HEK293 (cell line): ENCODE data around the gene DNAJC5.

ENCODE experiments used
- CTCF ChIA-PET: fragments of 350-600 bp; formaldehyde crosslinking; extraction: SDS; loops from one replicate; lab custom pipeline; 2021; ENCODE audit warnings: antibody characterized with exemption; lab: Yijun Ruan, JAX
- POLR2A ChIA-PET: fragments of 300-600 bp; formaldehyde crosslinking; extraction: SDS; loops from one replicate; lab custom pipeline; 2020; ENCODE audit warnings: antibody characterized with exemption, inconsistent platforms; lab: Yijun Ruan, JAX
- H3K27ac ChIP-seq: fragments of 200-500 bp; sonication (Bioruptor generic); 2 replicates; pipeline ENCODE4 v1.5.1; 2014; ENCODE audit warnings: low read depth, low read length, control low read depth, inconsistent platforms; ENCODE audit errors: extremely low read depth
- H3K36me3 ChIP-seq, 2 experiments: fragments of 200-500 bp in 1 of 2; sonication (Bioruptor generic) in 1 of 2; 1 replicate in 1 of 2; 2 replicates in 1 of 2; pipeline ENCODE4 v1.5.1; 2014 to 2017; ENCODE audit warnings: inconsistent platforms in 2 of 2, low read length in 2 of 2; ENCODE audit not compliant: control insufficient read depth in 2 of 2, insufficient read depth in 1 of 2
- H3K4me1 ChIP-seq: fragments of 200-500 bp; sonication (Bioruptor generic); 2 replicates; pipeline ENCODE4 v1.5.1; 2014; ENCODE audit warnings: mild to moderate bottlenecking, low read length, inconsistent platforms; ENCODE audit not compliant: control insufficient read depth, insufficient read depth
- H3K4me3 ChIP-seq: 2 replicates; pipeline ENCODE4 v1.5.1; 2011; ENCODE audit warnings: low read depth, mild to moderate bottlenecking, control low read depth, low read length, moderate library complexity
- H3K9me3 ChIP-seq: fragments of 200-500 bp; sonication (Bioruptor generic); 2 replicates; pipeline ENCODE4 v1.5.1; 2014; ENCODE audit warnings: low read depth, low read length, inconsistent platforms; ENCODE audit not compliant: control insufficient read depth, insufficient read depth
- GFI1B ChIP-seq: fragments of 450-650 bp; formaldehyde crosslinking; IDR thresholded peaks from 2 replicates; pipeline ENCODE4 v1.5.1; 2016; ENCODE audit warnings: missing biosample characterization, missing genetic modification characterization
- HIC1 ChIP-seq: fragments of 450-650 bp; formaldehyde crosslinking; IDR thresholded peaks from 2 replicates; pipeline ENCODE4 v1.5.1; 2016; ENCODE audit warnings: missing biosample characterization, missing genetic modification characterization
- HOXD13 ChIP-seq: sonication (generic); formaldehyde crosslinking; IDR thresholded peaks from 2 replicates; pipeline ENCODE4 v1.8.0; 2022; ENCODE audit warnings: missing genetic modification reagents, borderline replicate concordance
- INSM2 ChIP-seq: fragments of 450-650 bp; formaldehyde crosslinking; IDR thresholded peaks from 2 replicates; pipeline ENCODE4 v1.5.1; 2016; ENCODE audit warnings: missing biosample characterization, missing genetic modification characterization
- KLF10 ChIP-seq: fragments of 450-650 bp; IDR thresholded peaks from 2 replicates; pipeline ENCODE4 v1.5.1; 2018; ENCODE audit warnings: missing biosample characterization, mild to moderate bottlenecking, missing genetic modification characterization
- OSR2 ChIP-seq: fragments of 450-650 bp; formaldehyde crosslinking; IDR thresholded peaks from 2 replicates; pipeline ENCODE4 v1.5.1; 2016; ENCODE audit warnings: missing biosample characterization, missing genetic modification characterization
- SP2 ChIP-seq: fragments of 450-650 bp; formaldehyde crosslinking; IDR thresholded peaks from 2 replicates; pipeline ENCODE4 v1.5.1; 2016; ENCODE audit warnings: missing biosample characterization, missing genetic modification characterization
- ZBTB10 ChIP-seq: fragments of 450-650 bp; formaldehyde crosslinking; IDR thresholded peaks from 2 replicates; pipeline ENCODE4 v1.5.1; 2016; ENCODE audit warnings: missing biosample characterization, missing genetic modification characterization
- ZBTB17 ChIP-seq: fragments of 450-650 bp; formaldehyde crosslinking; IDR thresholded peaks from 2 replicates; pipeline ENCODE4 v1.5.1; 2016; ENCODE audit warnings: missing biosample characterization, missing genetic modification characterization
- ZBTB26 ChIP-seq: fragments of 450-650 bp; formaldehyde crosslinking; optimal IDR thresholded peaks from 2 replicates; pipeline ENCODE3; 2016; ENCODE audit warnings: missing biosample characterization, mild to moderate bottlenecking, missing genetic modification characterization
- ZBTB48 ChIP-seq: fragments of 450-650 bp; formaldehyde crosslinking; IDR thresholded peaks from 2 replicates; pipeline ENCODE4 v1.5.1; 2016; ENCODE audit warnings: missing biosample characterization, missing genetic modification characterization
- ZFP3 ChIP-seq: fragments of 450-650 bp; formaldehyde crosslinking; IDR thresholded peaks from 2 replicates; pipeline ENCODE4 v1.5.1; 2016; ENCODE audit warnings: low read depth, missing biosample characterization, missing genetic modification characterization
- ZIC2 ChIP-seq: fragments of 450-650 bp; formaldehyde crosslinking; IDR thresholded peaks from 2 replicates; pipeline ENCODE4 v1.5.1; 2016; ENCODE audit warnings: missing biosample characterization, missing genetic modification characterization
- ZNF138 ChIP-seq: fragments of 450-650 bp; formaldehyde crosslinking; IDR thresholded peaks from 2 replicates; pipeline ENCODE4 v1.5.1; 2016; ENCODE audit warnings: missing biosample characterization, missing genetic modification characterization, borderline replicate concordance
- ZNF146 ChIP-seq: fragments of 450-650 bp; formaldehyde crosslinking; IDR thresholded peaks from 2 replicates; pipeline ENCODE4 v1.5.1; 2016; ENCODE audit warnings: missing biosample characterization, missing genetic modification characterization
- ZNF155 ChIP-seq: fragments of 450-650 bp; formaldehyde crosslinking; IDR thresholded peaks from 2 replicates; pipeline ENCODE4 v1.5.1; 2016; ENCODE audit warnings: missing biosample characterization, missing genetic modification characterization
- ZNF223 ChIP-seq: fragments of 450-650 bp; formaldehyde crosslinking; IDR thresholded peaks from 2 replicates; pipeline ENCODE4 v1.5.1; 2016; ENCODE audit warnings: missing biosample characterization, missing genetic modification characterization
- ZNF423 ChIP-seq: fragments of 450-650 bp; formaldehyde crosslinking; IDR thresholded peaks from 2 replicates; pipeline ENCODE4 v1.5.1; 2016; ENCODE audit warnings: missing biosample characterization, missing genetic modification characterization
- ZNF473 ChIP-seq: fragments of 450-650 bp; formaldehyde crosslinking; IDR thresholded peaks from 2 replicates; pipeline ENCODE4 v1.5.1; 2017; ENCODE audit warnings: missing biosample characterization, missing genetic modification characterization
- ZNF548 ChIP-seq: fragments of 450-650 bp; formaldehyde crosslinking; IDR thresholded peaks from 2 replicates; pipeline ENCODE4 v1.5.1; 2016; ENCODE audit warnings: missing biosample characterization, missing genetic modification characterization
- ZNF600 ChIP-seq: fragments of 450-650 bp; formaldehyde crosslinking; IDR thresholded peaks from 2 replicates; pipeline ENCODE4 v1.5.1; 2016; ENCODE audit warnings: missing biosample characterization, missing genetic modification characterization
- ZNF610 ChIP-seq: fragments of 450-650 bp; formaldehyde crosslinking; IDR thresholded peaks from 2 replicates; pipeline ENCODE4 v1.5.1; 2016; ENCODE audit warnings: missing biosample characterization, missing genetic modification characterization, borderline replicate concordance
- ZNF677 ChIP-seq: fragments of 450-650 bp; IDR thresholded peaks from 2 replicates; pipeline ENCODE4 v1.5.0; 2018; ENCODE audit warnings: missing biosample characterization, mild to moderate bottlenecking, missing genetic modification characterization, moderate library complexity
- ZNF777 ChIP-seq: fragments of 450-650 bp; formaldehyde crosslinking; IDR thresholded peaks from 2 replicates; pipeline ENCODE4 v1.5.1; 2017; ENCODE audit warnings: missing biosample characterization, missing genetic modification characterization, borderline replicate concordance
- ZNF785 ChIP-seq: fragments of 450-650 bp; formaldehyde crosslinking; IDR thresholded peaks from 2 replicates; pipeline ENCODE4 v1.5.1; 2016; ENCODE audit warnings: missing biosample characterization, missing genetic modification characterization
- TF ChIP-seq, protein P1 (sequence below): fragments of 450-650 bp; IDR thresholded peaks from 2 replicates; pipeline ENCODE4 v1.5.1; 2018; ENCODE audit warnings: missing biosample characterization, missing genetic modification characterization
- TF ChIP-seq, protein P2 (sequence below): fragments of 450-650 bp; formaldehyde crosslinking; IDR thresholded peaks from 2 replicates; pipeline ENCODE4 v1.5.1; 2016; ENCODE audit warnings: missing biosample characterization, missing genetic modification characterization, borderline replicate concordance

Gene DNAJC5

DNA sequence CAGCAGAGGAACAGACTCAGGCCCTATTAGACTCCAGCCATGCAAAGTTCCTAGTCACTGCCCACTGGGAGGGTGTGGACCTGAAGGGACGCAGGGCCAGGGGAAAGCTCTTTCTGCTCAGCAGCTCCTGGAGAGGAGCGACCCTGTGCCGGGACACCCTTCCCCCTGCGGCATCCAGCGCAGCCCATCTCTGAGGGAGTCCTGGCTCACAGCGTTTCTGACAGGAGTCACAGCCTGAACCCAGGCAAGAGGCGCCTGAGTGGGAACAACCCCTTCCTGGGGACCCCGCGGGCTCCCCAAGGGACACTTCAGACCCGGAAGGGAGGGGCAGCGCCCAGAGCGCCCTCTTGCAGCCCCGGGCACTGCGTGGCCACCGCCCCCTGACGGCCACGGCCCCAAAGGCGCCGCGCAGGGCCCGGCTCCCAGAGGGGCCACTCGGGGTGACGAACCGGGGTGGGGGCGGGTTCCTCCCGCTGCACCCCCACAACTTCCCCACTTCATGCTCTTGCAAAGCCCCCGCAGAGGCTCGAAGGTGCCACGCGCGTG is 60.4 kb downstream of the DNAJC5 start:
- Histone ChIP-seq H3K36me3 (peaks cover 0 to 25% of the 10 kb centered on the region in 2 experiments; a peak in 1 of 3 replicates), H3K4me1 (peaks cover 4% of the 10 kb centered on the region; the same call in 1 of the 2 replicates), H3K27ac (peak overlapping the region; percentile 94), H3K9me3 (no peaks in the 10 kb centered on the region), H3K4me3 (peak overlapping the region; percentile 99)
- POLR2A ChIA-PET: interaction anchor here (0.7 to 2.7 kb wide), 2 partner anchors 25 to 90 kb away, joined by 3 to 21 read pairs; partner anchors contain the start of genes PRPF6 and TPD52L2
- CTCF ChIA-PET: interaction anchor here (0.5 to 1.4 kb wide), 3 partner anchors 9 to 32 kb away, joined by 3 to 5 read pairs (median 3); no protein-coding TSS in a partner anchor
- no peak; the same call in 1 of the 2 replicates for TF ChIP-seq KLF10 (tag by site-specific recombination)
- TF ChIP-seq ZBTB10 (tag by site-specific recombination): peak; percentile 83; the same call in 1 of the 2 replicates
- no peak for TF ChIP-seq ZBTB17
- TF ChIP-seq ZBTB26 (tag by site-specific recombination): no peak
- peak; percentile 60; the same call in 1 of the 2 replicates for TF ChIP-seq ZNF600 (tag by site-specific recombination)
- TF ChIP-seq ZFP3: no peak
- TF ChIP-seq OSR2: no peak
- no peak for TF ChIP-seq HOXD13
- TF ChIP-seq ZNF138 (tag by site-specific recombination): no peak
- TF ChIP-seq HIC1: peak; percentile 56; the same call in 1 of the 2 replicates
- no peak for TF ChIP-seq ZNF155 (tag by site-specific recombination)
- TF ChIP-seq INSM2 (tag by site-specific recombination): no peak
- TF ChIP-seq ZNF548 (tag by site-specific recombination): no peak
- TF ChIP-seq ZNF146 (tag by site-specific recombination): no peak
- TF ChIP-seq ZNF223 (tag by site-specific recombination): no peak
- peak; percentile 78 for TF ChIP-seq ZIC2 (tag by site-specific recombination)
- 0 out of 2 replicates have a peak, but pooled peaks have one; percentile 12 for TF ChIP-seq ZBTB48 (tag by site-specific recombination)
- TF ChIP-seq SP2: peak; percentile 56
- TF ChIP-seq ZNF785 (tag by site-specific recombination): no peak
- no peak for TF ChIP-seq ZNF610 (tag by site-specific recombination)
- TF ChIP-seq, protein P1, sequence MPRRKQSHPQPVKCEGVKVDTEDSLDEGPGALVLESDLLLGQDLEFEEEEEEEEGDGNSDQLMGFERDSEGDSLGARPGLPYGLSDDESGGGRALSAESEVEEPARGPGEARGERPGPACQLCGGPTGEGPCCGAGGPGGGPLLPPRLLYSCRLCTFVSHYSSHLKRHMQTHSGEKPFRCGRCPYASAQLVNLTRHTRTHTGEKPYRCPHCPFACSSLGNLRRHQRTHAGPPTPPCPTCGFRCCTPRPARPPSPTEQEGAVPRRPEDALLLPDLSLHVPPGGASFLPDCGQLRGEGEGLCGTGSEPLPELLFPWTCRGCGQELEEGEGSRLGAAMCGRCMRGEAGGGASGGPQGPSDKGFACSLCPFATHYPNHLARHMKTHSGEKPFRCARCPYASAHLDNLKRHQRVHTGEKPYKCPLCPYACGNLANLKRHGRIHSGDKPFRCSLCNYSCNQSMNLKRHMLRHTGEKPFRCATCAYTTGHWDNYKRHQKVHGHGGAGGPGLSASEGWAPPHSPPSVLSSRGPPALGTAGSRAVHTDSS (tag by site-specific recombination): no peak
- peak; percentile 53; the same call in 1 of the 2 replicates for TF ChIP-seq ZNF677
- peak; percentile 92 for TF ChIP-seq ZNF423 (tag by site-specific recombination)
- TF ChIP-seq ZNF473 (tag by site-specific recombination): no peak
- TF ChIP-seq, protein P2, sequence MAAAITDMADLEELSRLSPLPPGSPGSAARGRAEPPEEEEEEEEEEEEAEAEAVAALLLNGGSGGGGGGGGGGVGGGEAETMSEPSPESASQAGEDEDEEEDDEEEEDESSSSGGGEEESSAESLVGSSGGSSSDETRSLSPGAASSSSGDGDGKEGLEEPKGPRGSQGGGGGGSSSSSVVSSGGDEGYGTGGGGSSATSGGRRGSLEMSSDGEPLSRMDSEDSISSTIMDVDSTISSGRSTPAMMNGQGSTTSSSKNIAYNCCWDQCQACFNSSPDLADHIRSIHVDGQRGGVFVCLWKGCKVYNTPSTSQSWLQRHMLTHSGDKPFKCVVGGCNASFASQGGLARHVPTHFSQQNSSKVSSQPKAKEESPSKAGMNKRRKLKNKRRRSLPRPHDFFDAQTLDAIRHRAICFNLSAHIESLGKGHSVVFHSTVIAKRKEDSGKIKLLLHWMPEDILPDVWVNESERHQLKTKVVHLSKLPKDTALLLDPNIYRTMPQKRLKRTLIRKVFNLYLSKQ (tag by site-specific recombination): no peak
- no peak for TF ChIP-seq GFI1B
- no peak for TF ChIP-seq ZNF777 (tag by site-specific recombination)
